ENCODE measurements around the gene ARHGAP21. TPM values are rescaled to one million over a fixed set of nuclear protein-coding genes. Genes with fewer than 3 reads are reported as not detected.
"Not testable (repeated sequence)": the region's sequence is repeated elsewhere in the genome, so short reads cannot be mapped to it uniquely, and the experiment has no call there.

The ARHGAP21 gene
- total and polyA plus RNA-seq, 11 donors = 20.8 to 71.9 (median 48.4) TPM

GRCh38 chr10:24668247-24668646 lies 55.4 kb downstream of the ARHGAP21 start:
- peak in 1 of 4 donors; percentile 13 for ATAC-seq
- intact Hi-C loops (cut with DNase I) = no loop called here
- no peaks in the 10 kb centered on the region for H3K9me3 ChIP-seq
- H3K27me3 ChIP-seq = no peaks in the 10 kb centered on the region
- H3K36me3 ChIP-seq = peaks cover 0 to 46% (median 11%) of the 10 kb centered on the region in 9 donors
- H3K4me1 ChIP-seq = peaks cover 0 to 31% (median 10%) of the 10 kb centered on the region in 12 donors
- WGBS, 4 donors = 93 to 95% (median 94%) methylated on average over 7 of the region's 7 CpGs
- H3K4me3 ChIP-seq = no peak overlapping the region
- no peak for DNase-seq
- TF ChIP-seq CTCF (IDR thresholded peaks at IDR 0.05) = no peak
- no peak for TF ChIP-seq POLR2A (IDR thresholded peaks at IDR 0.05)
- H3K27ac ChIP-seq = no peak overlapping the region

- no peak overlapping the region for H3K27ac ChIP-seq
- no peak overlapping the region for H3K4me3 ChIP-seq
- DNase-seq (no peak), ATAC-seq (no peak)
- H3K36me3 ChIP-seq = peaks cover 0 to 50% (median 11%) of the 10 kb centered on the region in 9 donors
- no peaks in the 10 kb centered on the region for H3K9me3 ChIP-seq
- 50 to 72% (median 54%) methylated on average over 1 of the region's 1 CpG for WGBS, 4 donors
- intact Hi-C loops (cut with DNase I) = no loop called here
- TF ChIP-seq POLR2A (IDR thresholded peaks at IDR 0.05) = no peak
- no peaks in the 10 kb centered on the region for H3K27me3 ChIP-seq
- peaks cover 0 to 24% (median 4%) of the 10 kb centered on the region in 12 donors for H3K4me1 ChIP-seq
Observed at GRCh38 chr10:24664991-24665390, 58.7 kb downstream of the ARHGAP21 start.

GRCh38 chr10:24661376-24661775 lies 62.3 kb downstream of the ARHGAP21 start:
- Histone ChIP-seq H3K27me3 (no peaks in the 10 kb centered on the region), H3K4me3 (no peak overlapping the region), H3K27ac (no peak overlapping the region), H3K36me3 (peaks cover 0 to 35% (median 7%) of the 10 kb centered on the region in 9 donors), H3K9me3 (peaks cover 0 to 4% (median 0%) of the 10 kb centered on the region in 12 donors), H3K4me1 (peaks cover 0 to 7% (median 0%) of the 10 kb centered on the region in 12 donors)
- no peak for TF ChIP-seq CTCF (IDR thresholded peaks at IDR 0.05)
- TF ChIP-seq POLR2A (IDR thresholded peaks at IDR 0.05) = no peak
- ATAC-seq = no peak
- DNase-seq = no peak
- 86 to 89% (median 87%) methylated on average over 2 of the region's 2 CpGs for WGBS, 4 donors
- intact Hi-C loops (cut with DNase I) = no loop called here

GRCh38 chr10:24658319-24658718 lies 65.4 kb downstream of the ARHGAP21 start:
- H3K27ac ChIP-seq; H3K4me3 ChIP-seq; H3K36me3 ChIP-seq; DNase-seq; intact Hi-C loops (cut with DNase I); ATAC-seq; H3K4me1 ChIP-seq; H3K9me3 ChIP-seq; H3K27me3 ChIP-seq: not testable (repeated sequence)
- 97 to 99% (median 98%) methylated on average over 4 of the region's 4 CpGs for WGBS, 4 donors

- H3K36me3 ChIP-seq; H3K4me3 ChIP-seq; ATAC-seq; H3K27ac ChIP-seq; H3K9me3 ChIP-seq; intact Hi-C loops (cut with DNase I); H3K27me3 ChIP-seq; DNase-seq: not testable (repeated sequence)
- WGBS, 4 donors = 96% methylated on average over 14 of the region's 33 CpGs; no CpG with 5 or more reads in 3 of the 4 donors
- H3K4me1 ChIP-seq = peaks cover 0 to 26% (median 14%) of the 10 kb centered on the region in 12 donors
Observed at GRCh38 chr10:24656326-24656725, 67.4 kb downstream of the ARHGAP21 start.

All from heart left ventricle (tissue), 16 donors.